ENCODE data around the gene SEC61G. TPM values are rescaled to one million over a fixed set of nuclear protein-coding genes. Genes with fewer than 3 reads are reported as not detected.
A peak's percentile ranks its signal among the peaks of the same experiment; 100 is the strongest.

SEC61G gene
- polyA plus RNA-seq, 1 of the 3 experiments (the other 2 are of a cell fraction): 229 TPM

GRCh38 chr7:54788664-54789063, 29.7 kb upstream of the SEC61G start:
- no peak overlapping the region for H2AFZ ChIP-seq (ENCODE audit: low read depth)
- POLR2A ChIA-PET: interaction anchor here (1.0 to 1.5 kb wide), 2 partner anchors 465 to 467 kb away, joined by 3 to 8 read pairs; no protein-coding TSS in a partner anchor
- TF ChIP-seq RCOR1 (IDR thresholded peaks at IDR 0.05; ENCODE audit: low read length) (0 out of 2 replicates have a peak, but pooled peaks have one; percentile 29), YY1 (IDR thresholded peaks at IDR 0.05; ENCODE audit: low read depth) (no peak), EZH2phosphoT487 (IDR thresholded peaks at IDR 0.05; ENCODE audit: borderline replicate concordance, low read depth) (no peak), TEAD4 (IDR thresholded peaks at IDR 0.05; ENCODE audit: borderline replicate concordance, insufficient read depth) (no peak), FOXJ3 (CRISPR knock-in tag; IDR thresholded peaks at IDR 0.05) (no peak), RAD21 (IDR thresholded peaks at IDR 0.05; ENCODE audit: low read length) (peak; percentile 97), JUND (IDR thresholded peaks at IDR 0.05) (no peak), GABPA (IDR thresholded peaks at IDR 0.05; ENCODE audit: low read depth) (no peak), CHD2 (IDR thresholded peaks at IDR 0.05; ENCODE audit: low read length, partially characterized antibody) (no peak), NRF1 (IDR thresholded peaks at IDR 0.05; ENCODE audit: low read depth, low read length) (no peak), NFIC (IDR thresholded peaks at IDR 0.05; ENCODE audit: borderline replicate concordance) (no peak), GATA2 (CRISPR knock-in tag; IDR thresholded peaks at IDR 0.05) (no peak), FOSL2 (IDR thresholded peaks at IDR 0.05; ENCODE audit: borderline replicate concordance, low read depth) (no peak; the same call in 1 of the 2 replicates), RXRA (IDR thresholded peaks at IDR 0.05; ENCODE audit: borderline replicate concordance, low read depth) (no peak), MXI1 (IDR thresholded peaks at IDR 0.05; ENCODE audit: low read depth, low read length) (no peak), MAX (IDR thresholded peaks at IDR 0.05; ENCODE audit: low read depth) (peak; percentile 87), TAF1 (IDR thresholded peaks at IDR 0.05; ENCODE audit: borderline replicate concordance, low read depth, low read length) (no peak), FOXM1 (IDR thresholded peaks at IDR 0.05; ENCODE audit: low read depth) (no peak), TCF12 (IDR thresholded peaks at IDR 0.05) (no peak), SMC3 (IDR thresholded peaks at IDR 0.05; ENCODE audit: low read depth, low read length) (peak; percentile 96), ELF1 (IDR thresholded peaks at IDR 0.05) (no peak)
- TF ChIP-seq, protein P1, sequence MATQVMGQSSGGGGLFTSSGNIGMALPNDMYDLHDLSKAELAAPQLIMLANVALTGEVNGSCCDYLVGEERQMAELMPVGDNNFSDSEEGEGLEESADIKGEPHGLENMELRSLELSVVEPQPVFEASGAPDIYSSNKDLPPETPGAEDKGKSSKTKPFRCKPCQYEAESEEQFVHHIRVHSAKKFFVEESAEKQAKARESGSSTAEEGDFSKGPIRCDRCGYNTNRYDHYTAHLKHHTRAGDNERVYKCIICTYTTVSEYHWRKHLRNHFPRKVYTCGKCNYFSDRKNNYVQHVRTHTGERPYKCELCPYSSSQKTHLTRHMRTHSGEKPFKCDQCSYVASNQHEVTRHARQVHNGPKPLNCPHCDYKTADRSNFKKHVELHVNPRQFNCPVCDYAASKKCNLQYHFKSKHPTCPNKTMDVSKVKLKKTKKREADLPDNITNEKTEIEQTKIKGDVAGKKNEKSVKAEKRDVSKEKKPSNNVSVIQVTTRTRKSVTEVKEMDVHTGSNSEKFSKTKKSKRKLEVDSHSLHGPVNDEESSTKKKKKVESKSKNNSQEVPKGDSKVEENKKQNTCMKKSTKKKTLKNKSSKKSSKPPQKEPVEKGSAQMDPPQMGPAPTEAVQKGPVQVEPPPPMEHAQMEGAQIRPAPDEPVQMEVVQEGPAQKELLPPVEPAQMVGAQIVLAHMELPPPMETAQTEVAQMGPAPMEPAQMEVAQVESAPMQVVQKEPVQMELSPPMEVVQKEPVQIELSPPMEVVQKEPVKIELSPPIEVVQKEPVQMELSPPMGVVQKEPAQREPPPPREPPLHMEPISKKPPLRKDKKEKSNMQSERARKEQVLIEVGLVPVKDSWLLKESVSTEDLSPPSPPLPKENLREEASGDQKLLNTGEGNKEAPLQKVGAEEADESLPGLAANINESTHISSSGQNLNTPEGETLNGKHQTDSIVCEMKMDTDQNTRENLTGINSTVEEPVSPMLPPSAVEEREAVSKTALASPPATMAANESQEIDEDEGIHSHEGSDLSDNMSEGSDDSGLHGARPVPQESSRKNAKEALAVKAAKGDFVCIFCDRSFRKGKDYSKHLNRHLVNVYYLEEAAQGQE (IDR thresholded peaks at IDR 0.05; ENCODE audit: low read depth, low read length): no peak
- TF ChIP-seq, protein P2, sequence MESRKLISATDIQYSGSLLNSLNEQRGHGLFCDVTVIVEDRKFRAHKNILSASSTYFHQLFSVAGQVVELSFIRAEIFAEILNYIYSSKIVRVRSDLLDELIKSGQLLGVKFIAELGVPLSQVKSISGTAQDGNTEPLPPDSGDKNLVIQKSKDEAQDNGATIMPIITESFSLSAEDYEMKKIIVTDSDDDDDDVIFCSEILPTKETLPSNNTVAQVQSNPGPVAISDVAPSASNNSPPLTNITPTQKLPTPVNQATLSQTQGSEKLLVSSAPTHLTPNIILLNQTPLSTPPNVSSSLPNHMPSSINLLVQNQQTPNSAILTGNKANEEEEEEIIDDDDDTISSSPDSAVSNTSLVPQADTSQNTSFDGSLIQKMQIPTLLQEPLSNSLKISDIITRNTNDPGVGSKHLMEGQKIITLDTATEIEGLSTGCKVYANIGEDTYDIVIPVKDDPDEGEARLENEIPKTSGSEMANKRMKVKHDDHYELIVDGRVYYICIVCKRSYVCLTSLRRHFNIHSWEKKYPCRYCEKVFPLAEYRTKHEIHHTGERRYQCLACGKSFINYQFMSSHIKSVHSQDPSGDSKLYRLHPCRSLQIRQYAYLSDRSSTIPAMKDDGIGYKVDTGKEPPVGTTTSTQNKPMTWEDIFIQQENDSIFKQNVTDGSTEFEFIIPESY (IDR thresholded peaks at IDR 0.05; ENCODE audit: borderline replicate concordance, low read depth): no peak
- TF ChIP-seq, protein P3, sequence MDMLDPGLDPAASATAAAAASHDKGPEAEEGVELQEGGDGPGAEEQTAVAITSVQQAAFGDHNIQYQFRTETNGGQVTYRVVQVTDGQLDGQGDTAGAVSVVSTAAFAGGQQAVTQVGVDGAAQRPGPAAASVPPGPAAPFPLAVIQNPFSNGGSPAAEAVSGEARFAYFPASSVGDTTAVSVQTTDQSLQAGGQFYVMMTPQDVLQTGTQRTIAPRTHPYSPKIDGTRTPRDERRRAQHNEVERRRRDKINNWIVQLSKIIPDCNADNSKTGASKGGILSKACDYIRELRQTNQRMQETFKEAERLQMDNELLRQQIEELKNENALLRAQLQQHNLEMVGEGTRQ (IDR thresholded peaks at IDR 0.05; ENCODE audit: borderline replicate concordance, low read depth, low read length): 0 out of 2 replicates have a peak, but pooled peaks have one; percentile 26
- TF ChIP-seq, protein P4, sequence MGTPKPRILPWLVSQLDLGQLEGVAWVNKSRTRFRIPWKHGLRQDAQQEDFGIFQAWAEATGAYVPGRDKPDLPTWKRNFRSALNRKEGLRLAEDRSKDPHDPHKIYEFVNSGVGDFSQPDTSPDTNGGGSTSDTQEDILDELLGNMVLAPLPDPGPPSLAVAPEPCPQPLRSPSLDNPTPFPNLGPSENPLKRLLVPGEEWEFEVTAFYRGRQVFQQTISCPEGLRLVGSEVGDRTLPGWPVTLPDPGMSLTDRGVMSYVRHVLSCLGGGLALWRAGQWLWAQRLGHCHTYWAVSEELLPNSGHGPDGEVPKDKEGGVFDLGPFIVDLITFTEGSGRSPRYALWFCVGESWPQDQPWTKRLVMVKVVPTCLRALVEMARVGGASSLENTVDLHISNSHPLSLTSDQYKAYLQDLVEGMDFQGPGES (IDR thresholded peaks at IDR 0.05; ENCODE audit: low read depth, low read length): no peak

More at GRCh38 chr7:54788664-54789063, 29.7 kb upstream of the SEC61G start:
- WGBS (ENCODE audit: low lambda C conversion rate): 6% methylated on average over 9 of the region's 9 CpGs
- H3K9me2 ChIP-seq: no peaks in the 10 kb centered on the region
- H3K79me2 ChIP-seq (ENCODE audit: insufficient read depth): no peaks in the 10 kb centered on the region
- H3K4me3 ChIP-seq (ENCODE audit: low read depth in 2 of 2, low read length in 1 of 2): no peak overlapping the region
- no peaks in the 10 kb centered on the region for H3F3A ChIP-seq (replicated peaks; ENCODE audit: insufficient read depth)
- H3K27ac ChIP-seq (ENCODE audit: low read depth in 2 of 2, low read length in 1 of 2): 0 out of 4 replicates have a peak overlapping the region, but pooled peaks of 1 of the 2 experiments have one; percentile 6
- H3K36me3 ChIP-seq (replicated peaks in 1 of 2; ENCODE audit: control insufficient read depth in 1 of 2, insufficient read depth in 2 of 2, low read length in 1 of 2): no peaks in the 10 kb centered on the region
- H4K20me1 ChIP-seq (ENCODE audit: insufficient read depth): no peaks in the 10 kb centered on the region
- peak overlapping the region; percentile 61 for H3K4me2 ChIP-seq
- peak; percentile 73 for DNase-seq
- H3K9ac ChIP-seq: no peak overlapping the region; the same call in 1 of the 2 replicates
- no peaks in the 10 kb centered on the region for H3K9me3 ChIP-seq
- CTCF ChIA-PET: interaction anchor here (0.5 to 42.7 kb wide), 51 partner anchors 8 to 809 kb away, joined by 3 to 1068 read pairs (median 4); partner anchors contain the start of gene EGFR
- peaks cover 0 to 4% of the 10 kb centered on the region in 2 experiments; a peak in 1 of 4 replicates for H3K4me1 ChIP-seq (ENCODE audit: control insufficient read depth in 1 of 2, insufficient read depth in 2 of 2, low read depth in 1 of 2, low read length in 1 of 2)
- H3K27me3 ChIP-seq (ENCODE audit: insufficient read depth): no peaks in the 10 kb centered on the region
